Fibroblast of lung (primary cell): ENCODE results near the gene LRRC15.

Experiments used
- EZH2 ChIP-seq: IDR thresholded peaks from 2 replicates; pipeline ENCODE4 v1.5.1; 2012; ENCODE audit warnings: low read length, control low read depth, mild to moderate bottlenecking; ENCODE audit errors: missing control alignments
- TF ChIP-seq, protein P1 (sequence below), 2 donors: IDR thresholded peaks in 1 of 2; conservative IDR thresholded peaks in 1 of 2; 1 replicate in 1 of 2; 2 replicates in 1 of 2; pipeline ENCODE4 v1.5.1; 2011 to 2012; ENCODE audit warnings: low read length in 2 of 2, control low read depth in 1 of 2, inconsistent platforms in 1 of 2, low read depth in 1 of 2, mild to moderate bottlenecking in 1 of 2

DNA sequence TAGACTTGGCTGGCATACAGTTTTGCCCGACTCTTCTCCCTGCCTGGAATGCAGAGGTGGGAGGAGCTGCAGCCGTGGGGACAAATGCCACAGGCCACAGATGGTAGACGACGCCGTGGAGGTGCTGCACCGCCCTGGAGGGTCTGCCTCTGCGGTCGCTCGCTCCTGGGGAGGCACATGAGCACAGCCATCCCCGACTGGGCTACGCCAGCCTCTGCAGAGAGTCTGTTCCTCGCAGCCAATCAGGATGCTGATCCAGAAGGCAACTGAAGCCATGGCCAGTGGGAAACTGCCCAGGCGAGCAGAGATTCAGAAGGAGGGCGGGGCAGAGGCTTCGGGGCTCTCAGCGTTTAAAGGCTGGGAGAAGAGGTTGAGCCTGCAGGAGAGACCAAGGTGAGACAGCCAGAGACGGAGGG is 11.9 kb upstream of the LRRC15 start:
- TF ChIP-seq, protein P1, sequence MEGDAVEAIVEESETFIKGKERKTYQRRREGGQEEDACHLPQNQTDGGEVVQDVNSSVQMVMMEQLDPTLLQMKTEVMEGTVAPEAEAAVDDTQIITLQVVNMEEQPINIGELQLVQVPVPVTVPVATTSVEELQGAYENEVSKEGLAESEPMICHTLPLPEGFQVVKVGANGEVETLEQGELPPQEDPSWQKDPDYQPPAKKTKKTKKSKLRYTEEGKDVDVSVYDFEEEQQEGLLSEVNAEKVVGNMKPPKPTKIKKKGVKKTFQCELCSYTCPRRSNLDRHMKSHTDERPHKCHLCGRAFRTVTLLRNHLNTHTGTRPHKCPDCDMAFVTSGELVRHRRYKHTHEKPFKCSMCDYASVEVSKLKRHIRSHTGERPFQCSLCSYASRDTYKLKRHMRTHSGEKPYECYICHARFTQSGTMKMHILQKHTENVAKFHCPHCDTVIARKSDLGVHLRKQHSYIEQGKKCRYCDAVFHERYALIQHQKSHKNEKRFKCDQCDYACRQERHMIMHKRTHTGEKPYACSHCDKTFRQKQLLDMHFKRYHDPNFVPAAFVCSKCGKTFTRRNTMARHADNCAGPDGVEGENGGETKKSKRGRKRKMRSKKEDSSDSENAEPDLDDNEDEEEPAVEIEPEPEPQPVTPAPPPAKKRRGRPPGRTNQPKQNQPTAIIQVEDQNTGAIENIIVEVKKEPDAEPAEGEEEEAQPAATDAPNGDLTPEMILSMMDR (conservative IDR thresholded peaks at IDR 0.05 in 1 of 2, IDR thresholded peaks at IDR 0.05 in 1 of 2; ENCODE audit: low read depth in 1 of 2, low read length in 2 of 2): no peak
- TF ChIP-seq EZH2: no peak
